Central memory CD8-positive, alpha-beta T cell (primary cell): ENCODE results near the gene THADA.

Source experiments
- ATAC-seq: fragments of 150-1000 bp; cut with Tn5 transposase; replicated peaks from 2 replicates; pipeline ENCODE4 v1.10.0; 2022; ENCODE audit warnings: mild to moderate bottlenecking, moderate FRiP score, moderate number of reproducible peaks; ENCODE audit not compliant: poor library complexity, severe bottlenecking; ENCODE audit errors: extremely low read depth
- DNase-seq, 2 donors: peaks; one replicate each; pipeline ENCODE4 v3.0.0; 2021; ENCODE audit warnings: low spot score in 2 of 2
- H3K27ac Mint-ChIP-seq: one replicate; pipeline ENCODE4 v1.8.0; 2022; ENCODE audit warnings: low read depth, mild to moderate bottlenecking, moderate library complexity, mixed read lengths
- H3K27me3 Mint-ChIP-seq: one replicate; pipeline ENCODE4 v1.8.0; 2022; ENCODE audit warnings: mixed read lengths
- H3K36me3 Mint-ChIP-seq: one replicate; pipeline ENCODE4 v1.8.0; 2022; ENCODE audit warnings: mild to moderate bottlenecking, moderate library complexity, mixed read lengths; ENCODE audit not compliant: insufficient read depth
- H3K4me1 Mint-ChIP-seq: one replicate; pipeline ENCODE4 v1.8.0; 2022; ENCODE audit warnings: mixed read lengths
- H3K4me3 Mint-ChIP-seq: one replicate; pipeline ENCODE4 v1.8.0; 2022; ENCODE audit warnings: mild to moderate bottlenecking, moderate library complexity, mixed read lengths
- H3K9me3 Mint-ChIP-seq: one replicate; pipeline ENCODE4 v1.8.0; 2022; ENCODE audit warnings: mixed read lengths

Gene THADA

DNA sequence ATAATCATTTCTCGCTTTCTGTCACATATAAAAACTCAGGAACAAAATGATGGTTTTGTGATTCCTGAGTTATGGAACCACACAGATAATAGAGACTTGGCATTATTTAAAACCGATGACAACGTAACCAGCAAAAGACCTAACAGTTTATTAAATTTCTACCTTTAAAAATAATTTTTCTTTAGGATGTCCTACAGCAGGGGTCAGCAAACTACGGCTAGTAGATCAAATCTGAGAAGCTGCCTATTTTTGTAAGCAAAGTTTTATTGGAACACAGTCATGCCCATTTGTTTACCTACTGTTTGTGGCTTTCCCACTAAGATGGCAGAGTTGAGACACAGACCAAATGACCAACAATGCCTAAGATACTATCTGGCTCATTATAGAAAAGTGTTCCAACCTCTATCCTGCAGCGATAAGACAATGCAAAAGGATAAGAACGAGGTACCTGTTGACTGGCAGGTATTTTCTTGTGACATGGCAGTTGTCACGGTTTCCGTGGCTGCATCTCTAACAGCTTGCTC lies 316.5 kb downstream of the THADA start:
- peaks cover 6% of the 10 kb centered on the region for H3K4me1 Mint-ChIP-seq
- H3K9me3 Mint-ChIP-seq: no peaks in the 10 kb centered on the region
- no peak overlapping the region for H3K27ac Mint-ChIP-seq
- DNase-seq (no peak), ATAC-seq (no peak)
- peaks cover 35% of the 10 kb centered on the region for H3K36me3 Mint-ChIP-seq
- H3K4me3 Mint-ChIP-seq: no peak overlapping the region
- H3K27me3 Mint-ChIP-seq: no peaks in the 10 kb centered on the region

- Mint-ChIP-seq H3K4me1 (peaks cover 6% of the 10 kb centered on the region), H3K36me3 (peaks cover 32% of the 10 kb centered on the region), H3K9me3 (no peaks in the 10 kb centered on the region), H3K4me3 (no peak overlapping the region), H3K27ac (no peak overlapping the region), H3K27me3 (no peaks in the 10 kb centered on the region)
- ATAC-seq: no peak
- DNase-seq: no peak
Measured at GRCh38 chr2:43278564-43279220, 317.1 kb downstream of the THADA start.

DNA sequence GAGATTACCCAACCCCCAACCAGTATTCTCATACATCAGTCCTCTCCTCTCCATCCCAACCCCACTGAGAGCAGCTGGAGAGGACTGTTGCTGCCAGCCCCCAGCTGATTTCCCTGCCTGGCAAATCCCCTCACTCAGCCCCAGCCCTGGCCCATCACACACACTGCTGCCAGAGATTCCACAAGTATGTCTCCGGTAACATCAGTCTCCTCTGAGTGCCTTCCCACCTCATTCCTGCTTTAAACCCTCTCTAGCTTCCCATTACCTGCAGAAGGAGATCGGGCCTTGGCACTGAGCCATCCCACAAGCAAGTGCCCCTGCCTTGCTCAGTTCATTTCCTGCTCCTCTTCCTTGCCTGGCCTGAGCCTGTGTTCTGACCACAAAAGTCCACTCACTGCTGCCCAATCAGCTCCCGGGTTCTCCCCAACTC lies 318.9 kb downstream of the THADA start:
- Mint-ChIP-seq H3K27ac (peak overlapping the region; percentile 38), H3K4me3 (no peak overlapping the region), H3K36me3 (peaks cover 24% of the 10 kb centered on the region), H3K9me3 (no peaks in the 10 kb centered on the region), H3K4me1 (peaks cover 9% of the 10 kb centered on the region), H3K27me3 (no peaks in the 10 kb centered on the region)
- DNase-seq (no peak), ATAC-seq (no peak)

DNA sequence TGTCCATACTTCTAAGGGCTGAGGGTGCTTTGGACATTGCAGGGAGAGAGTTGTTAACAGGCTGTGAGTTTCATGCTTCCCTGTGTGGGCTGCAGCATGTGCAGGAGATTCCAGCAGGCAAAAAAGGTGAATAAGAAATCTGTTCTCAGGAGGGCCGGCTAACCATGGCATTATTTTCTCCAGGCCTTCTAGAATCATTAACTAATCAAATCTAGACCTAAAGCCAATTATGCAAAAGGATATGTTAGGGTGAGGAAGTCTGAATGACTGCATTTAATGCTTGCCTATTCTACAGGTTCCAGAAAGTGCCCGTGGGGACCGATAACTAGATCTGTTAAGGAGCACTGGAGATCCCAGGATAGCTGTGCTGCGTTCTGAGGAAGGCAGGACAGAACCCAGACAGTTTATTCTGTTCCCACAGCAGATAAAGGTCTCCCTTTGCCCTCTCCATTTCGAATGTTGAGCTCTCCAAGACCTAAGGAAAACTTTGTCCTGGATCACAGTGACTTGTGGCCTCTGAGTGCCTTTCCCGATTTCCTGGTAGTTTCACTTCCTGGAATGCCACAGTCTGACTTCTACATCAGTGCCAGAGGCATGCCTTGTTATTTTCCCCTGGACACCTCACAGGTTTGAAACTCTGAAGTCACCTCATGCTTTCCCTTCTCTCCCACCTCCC lies 319.4 kb downstream of the THADA start:
- DNase-seq: no peak
- ATAC-seq: no peak
- Mint-ChIP-seq H3K36me3 (peaks cover 23% of the 10 kb centered on the region), H3K4me3 (no peak overlapping the region), H3K27me3 (no peaks in the 10 kb centered on the region), H3K9me3 (no peaks in the 10 kb centered on the region), H3K4me1 (peaks cover 11% of the 10 kb centered on the region), H3K27ac (no peak overlapping the region)

- no peak overlapping the region for H3K4me3 Mint-ChIP-seq
- ATAC-seq (no peak), DNase-seq (no peak)
- no peak overlapping the region for H3K27ac Mint-ChIP-seq
- H3K36me3 Mint-ChIP-seq: peaks cover 19% of the 10 kb centered on the region
- H3K27me3 Mint-ChIP-seq: no peaks in the 10 kb centered on the region
- H3K4me1 Mint-ChIP-seq: peaks cover 16% of the 10 kb centered on the region
- no peaks in the 10 kb centered on the region for H3K9me3 Mint-ChIP-seq
Measured at GRCh38 chr2:43274721-43275120, 321.1 kb downstream of the THADA start.

- Mint-ChIP-seq H3K9me3 (no peaks in the 10 kb centered on the region), H3K36me3 (peaks cover 21% of the 10 kb centered on the region), H3K4me3 (no peak overlapping the region), H3K27ac (no peak overlapping the region), H3K27me3 (no peaks in the 10 kb centered on the region), H3K4me1 (peaks cover 16% of the 10 kb centered on the region)
- ATAC-seq (no peak), DNase-seq (no peak)
Measured at GRCh38 chr2:43274055-43274454, 321.8 kb downstream of the THADA start.

GRCh38 chr2:43273529-43273928 lies 322.3 kb downstream of the THADA start:
- Mint-ChIP-seq H3K9me3 (no peaks in the 10 kb centered on the region), H3K36me3 (peaks cover 18% of the 10 kb centered on the region), H3K27ac (no peak overlapping the region), H3K27me3 (no peaks in the 10 kb centered on the region), H3K4me3 (no peak overlapping the region), H3K4me1 (peaks cover 16% of the 10 kb centered on the region)
- DNase-seq: no peak
- no peak for ATAC-seq

DNA sequence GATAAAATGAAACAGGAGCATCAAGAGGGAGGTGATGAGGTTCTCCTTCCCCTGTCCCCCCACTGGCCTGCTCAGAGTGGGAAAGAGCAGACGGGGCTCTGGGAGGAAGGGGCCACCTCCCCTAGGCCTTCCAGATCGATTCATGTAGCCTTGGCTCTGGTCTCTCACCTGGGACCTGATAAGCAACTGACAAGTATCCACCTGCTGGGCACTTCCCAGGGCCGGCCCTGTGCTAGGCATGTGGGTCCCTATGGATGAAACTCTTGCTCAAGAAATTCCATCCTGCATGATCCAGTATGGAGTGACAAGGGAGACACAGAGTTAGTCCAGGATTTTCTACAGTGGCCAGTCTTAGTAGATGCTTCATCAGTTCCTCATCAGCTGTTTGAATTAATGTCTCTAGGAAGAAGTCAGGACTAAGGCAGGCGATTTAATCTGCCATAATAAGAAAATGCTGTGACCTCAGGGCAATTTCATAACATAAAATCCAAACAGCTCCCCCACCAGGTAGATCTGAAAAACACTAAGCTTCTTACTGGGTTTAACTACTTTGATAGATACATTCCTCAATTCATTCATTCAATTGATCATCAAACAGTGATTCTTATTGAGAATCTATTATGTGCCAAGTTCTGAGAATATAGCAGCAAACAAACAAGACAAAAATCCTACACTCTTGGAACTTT lies 324.8 kb downstream of the THADA start:
- H3K9me3 Mint-ChIP-seq: no peaks in the 10 kb centered on the region
- peaks cover 10% of the 10 kb centered on the region for H3K4me1 Mint-ChIP-seq
- H3K27ac Mint-ChIP-seq: peak overlapping the region; percentile 78

DNA sequence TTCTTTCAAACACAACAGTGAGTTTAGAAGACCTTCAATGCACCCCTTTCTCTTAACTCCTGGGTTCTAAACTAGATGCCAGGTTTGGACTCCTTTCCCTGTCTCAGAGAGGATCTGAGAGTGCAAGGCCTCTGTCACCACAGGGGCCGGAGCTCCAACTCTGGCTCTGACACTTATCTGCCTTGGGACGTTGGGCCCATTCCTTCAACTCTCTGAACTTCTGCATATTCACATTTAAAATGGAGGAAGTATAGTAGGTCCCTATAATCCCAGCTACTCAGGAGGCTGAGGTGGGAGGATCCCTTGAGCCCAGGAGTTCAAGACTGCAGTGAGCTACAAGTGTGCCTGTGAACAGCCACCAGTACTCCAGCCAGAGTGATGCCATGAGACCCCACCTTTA lies 325.4 kb downstream of the THADA start:
- H3K9me3 Mint-ChIP-seq: no peaks in the 10 kb centered on the region
- H3K27ac Mint-ChIP-seq: peak overlapping the region; percentile 78
- H3K4me3 Mint-ChIP-seq: no peak overlapping the region
- no peak for DNase-seq
- no peaks in the 10 kb centered on the region for H3K27me3 Mint-ChIP-seq
- peaks cover 10% of the 10 kb centered on the region for H3K4me1 Mint-ChIP-seq
- peaks cover 12% of the 10 kb centered on the region for H3K36me3 Mint-ChIP-seq
- ATAC-seq: no peak

More for the DNA sequence above, 324.8 kb downstream of the THADA start:
- no peak for ATAC-seq
- DNase-seq: no peak
- no peak overlapping the region for H3K4me3 Mint-ChIP-seq
- peaks cover 12% of the 10 kb centered on the region for H3K36me3 Mint-ChIP-seq
- no peaks in the 10 kb centered on the region for H3K27me3 Mint-ChIP-seq

- Mint-ChIP-seq H3K4me3 (no peak overlapping the region), H3K27ac (peak overlapping the region; percentile 78), H3K36me3 (peaks cover 12% of the 10 kb centered on the region), H3K27me3 (no peaks in the 10 kb centered on the region), H3K9me3 (no peaks in the 10 kb centered on the region), H3K4me1 (peaks cover 10% of the 10 kb centered on the region)
- ATAC-seq (no peak), DNase-seq (no peak)
Measured at GRCh38 chr2:43269706-43270105, 326.1 kb downstream of the THADA start.

DNA sequence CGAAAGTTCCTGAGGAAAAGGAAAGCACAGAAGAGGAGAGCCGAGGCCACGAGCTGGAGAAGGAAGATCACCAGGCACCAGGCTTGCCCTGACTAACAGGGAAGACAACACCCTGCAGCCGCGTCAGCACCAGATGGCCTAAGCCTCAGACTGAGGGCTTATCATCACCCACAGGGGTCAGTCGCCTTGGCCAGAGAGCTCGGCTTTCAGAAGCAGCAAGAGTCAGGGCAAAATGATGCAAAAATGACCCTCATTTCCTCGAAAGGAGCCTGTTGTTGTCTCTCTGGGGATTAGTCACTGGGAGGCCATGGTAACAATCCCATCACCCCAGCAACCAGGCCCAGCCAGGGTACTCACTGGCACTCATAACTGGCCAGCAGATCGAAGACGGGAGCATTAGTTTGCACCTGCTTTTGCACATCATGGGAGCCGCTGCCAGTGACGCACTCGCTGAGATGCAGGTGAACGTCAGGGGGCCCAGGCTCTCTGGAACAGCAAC lies 326.7 kb downstream of the THADA start:
- ATAC-seq (no peak), DNase-seq (no peak)
- no peaks in the 10 kb centered on the region for H3K9me3 Mint-ChIP-seq
- peaks cover 10% of the 10 kb centered on the region for H3K4me1 Mint-ChIP-seq
- peak overlapping the region; percentile 62 for H3K27ac Mint-ChIP-seq
- H3K4me3 Mint-ChIP-seq: no peak overlapping the region
- H3K27me3 Mint-ChIP-seq: no peaks in the 10 kb centered on the region
- H3K36me3 Mint-ChIP-seq: peaks cover 9% of the 10 kb centered on the region

DNA sequence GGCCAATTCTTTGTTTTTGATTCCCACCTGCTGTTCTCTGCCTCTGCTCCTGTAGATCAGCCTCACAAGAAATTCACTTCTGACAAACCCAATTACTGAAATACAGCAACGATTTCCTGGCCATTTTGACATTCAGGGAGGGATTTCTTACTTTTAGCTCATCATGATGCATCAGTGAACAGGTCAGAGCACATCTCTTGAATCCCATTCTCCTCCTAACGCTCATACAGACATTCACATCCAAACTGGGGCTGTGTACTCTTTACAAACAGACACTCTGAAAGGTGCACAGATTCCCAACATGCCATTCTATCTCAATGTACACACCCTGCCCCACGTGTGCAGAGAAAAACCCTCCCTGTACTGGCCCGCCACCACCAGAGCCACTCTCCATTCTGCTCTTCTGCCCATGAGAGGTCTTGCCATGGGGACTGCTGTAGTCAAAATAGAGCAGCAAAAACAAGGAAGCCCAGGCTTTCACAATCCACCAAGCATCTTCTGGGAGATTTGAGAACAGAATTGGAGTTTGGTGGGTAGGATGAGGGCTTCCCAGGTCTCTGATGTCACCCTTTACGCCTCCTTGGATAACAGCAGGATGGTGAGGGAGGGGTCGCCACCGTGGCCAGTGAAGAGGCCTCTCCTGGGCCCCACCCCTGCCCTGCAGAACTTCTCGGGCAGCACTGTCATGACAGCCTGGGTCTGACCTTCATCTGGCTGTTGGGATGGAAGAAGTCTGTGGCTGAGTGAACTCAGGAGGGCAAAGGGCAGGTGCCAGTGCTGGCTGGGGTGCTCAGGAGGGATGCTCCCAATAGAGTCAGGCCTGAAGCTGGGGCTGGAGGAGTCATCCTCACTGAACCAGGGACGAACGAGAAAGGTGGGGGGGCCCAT lies 327.5 kb downstream of the THADA start:
- no peak for ATAC-seq
- Mint-ChIP-seq H3K27ac (peak overlapping the region; percentile 62), H3K9me3 (no peaks in the 10 kb centered on the region), H3K4me3 (no peak overlapping the region), H3K27me3 (no peaks in the 10 kb centered on the region), H3K36me3 (peaks cover 11% of the 10 kb centered on the region), H3K4me1 (peaks cover 10% of the 10 kb centered on the region)
- DNase-seq: no peak
